HG02981 (cell line): ENCODE results near the gene SMCP.

ENCODE experiments used
- ATAC-seq: cut with Tn5 transposase; IDR thresholded peaks from one replicate; pipeline ENCODE4 v1.9.1; 2021; ENCODE audit warnings: mild to moderate bottlenecking, moderate library complexity; ENCODE audit not compliant: unreplicated experiment

The SMCP gene

GRCh38 chr1:152878042-152878441 is at the start of gene SMCP:
TSS of gene SMCP (plus strand) at chr1:152878322. CDS start at chr1:152884423, 6,101 bp downstream.
- ATAC-seq = no peak

GRCh38 chr1:152836870-152837269 is 41.3 kb upstream of the SMCP start:
- ATAC-seq = no peak

GRCh38 chr1:152842556-152842955 is 35.6 kb upstream of the SMCP start, which contains the start of gene LCE6A:
TSS of gene LCE6A (plus strand) at chr1:152842856. CDS start at chr1:152843521, 665 bp downstream.
- no peak for ATAC-seq

- ATAC-seq = no peak
Observed at GRCh38 chr1:152855661-152856060, 22.5 kb upstream of the SMCP start.

GRCh38 chr1:152858062-152858461 is 20.1 kb upstream of the SMCP start:
- ATAC-seq = no peak

GRCh38 chr1:152859696-152860095 is 18.4 kb upstream of the SMCP start, which contains the start of gene LCE7A:
TSS of gene LCE7A (plus strand) at chr1:152859996. CDS start at chr1:152860698, 702 bp downstream.
- no peak for ATAC-seq

- ATAC-seq = no peak
Observed at GRCh38 chr1:152860129-152860528, 18.0 kb upstream of the SMCP start.

GRCh38 chr1:152861374-152861773 is 16.7 kb upstream of the SMCP start:
- no peak for ATAC-seq

GRCh38 chr1:152864443-152864842 is 13.7 kb upstream of the SMCP start:
- ATAC-seq = no peak

- no peak for ATAC-seq
Observed at GRCh38 chr1:152866321-152866720, 11.8 kb upstream of the SMCP start.

- no peak for ATAC-seq
Observed at GRCh38 chr1:152869808-152870419, 8.2 kb upstream of the SMCP start.

GRCh38 chr1:152870831-152871730 is 7.0 kb upstream of the SMCP start:
- ATAC-seq = no peak

- ATAC-seq = no peak
Observed at GRCh38 chr1:152871731-152872126, 6.4 kb upstream of the SMCP start.

- no peak for ATAC-seq
Observed at GRCh38 chr1:152873495-152873894, 4.6 kb upstream of the SMCP start.

GRCh38 chr1:152876827-152877226 is 1.3 kb upstream of the SMCP start:
- ATAC-seq = no peak

GRCh38 chr1:152879559-152880198 is 1.6 kb downstream of the SMCP start:
- no peak for ATAC-seq

GRCh38 chr1:152880316-152880715 is 2.2 kb downstream of the SMCP start:
- no peak for ATAC-seq

- ATAC-seq = no peak
Observed at GRCh38 chr1:152880907-152881306, 2.8 kb downstream of the SMCP start.

- ATAC-seq = no peak
Observed at GRCh38 chr1:152884085-152884484, 6.0 kb downstream of the SMCP start.

GRCh38 chr1:152884506-152884905 is 6.4 kb downstream of the SMCP start:
- ATAC-seq = no peak

- no peak for ATAC-seq
Observed at GRCh38 chr1:152884966-152885624, 7.0 kb downstream of the SMCP start.
